GM12872 (cell line): ENCODE results near the gene RAD51AP1.

Experiments used
- TF ChIP-seq, protein P1 (sequence below): IDR thresholded peaks from 3 replicates; pipeline ENCODE4 v1.5.1; 2011; ENCODE audit warnings: low read depth, mild to moderate bottlenecking, low read length, moderate library complexity; ENCODE audit not compliant: insufficient read depth

The RAD51AP1 gene

DNA sequence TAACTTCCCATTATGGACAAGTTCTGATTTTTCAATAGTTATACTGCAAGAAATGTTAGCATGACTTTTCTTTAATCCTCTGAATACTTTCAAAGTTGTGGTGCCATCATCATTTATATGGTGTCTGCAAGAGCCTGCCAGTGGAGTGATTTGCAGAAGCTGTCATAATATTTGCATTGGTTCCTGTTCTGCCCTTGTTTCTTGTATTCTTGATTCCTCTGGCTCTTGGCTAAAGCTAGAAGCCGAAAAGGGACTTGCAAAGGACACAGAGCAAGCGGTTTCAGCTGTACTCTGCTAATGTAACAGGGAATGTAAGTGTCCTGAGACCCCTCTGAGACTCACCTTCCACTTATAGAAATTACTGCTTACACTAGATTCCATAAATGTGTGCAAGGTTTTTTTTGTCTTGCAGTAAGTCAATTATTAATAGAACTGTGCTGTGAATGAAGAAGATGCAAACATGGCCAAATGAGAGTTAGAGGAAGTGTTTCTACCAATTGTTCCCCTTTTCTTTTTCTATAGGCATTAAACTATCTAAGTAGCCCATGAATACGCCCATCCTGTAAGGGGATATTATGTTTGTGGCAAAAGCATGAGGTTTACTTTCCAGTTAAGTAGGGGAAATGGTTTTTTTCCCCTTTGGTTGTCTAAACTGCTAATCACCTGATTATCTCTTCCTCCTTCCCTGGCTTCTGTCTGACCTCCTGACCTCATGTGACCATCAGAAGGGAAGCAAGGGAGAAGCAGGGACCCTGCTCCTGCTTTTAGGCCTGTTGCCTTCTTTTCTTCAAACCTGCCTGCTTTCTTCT, 28.6 kb downstream of the RAD51AP1 start:
- TF ChIP-seq, protein P1, sequence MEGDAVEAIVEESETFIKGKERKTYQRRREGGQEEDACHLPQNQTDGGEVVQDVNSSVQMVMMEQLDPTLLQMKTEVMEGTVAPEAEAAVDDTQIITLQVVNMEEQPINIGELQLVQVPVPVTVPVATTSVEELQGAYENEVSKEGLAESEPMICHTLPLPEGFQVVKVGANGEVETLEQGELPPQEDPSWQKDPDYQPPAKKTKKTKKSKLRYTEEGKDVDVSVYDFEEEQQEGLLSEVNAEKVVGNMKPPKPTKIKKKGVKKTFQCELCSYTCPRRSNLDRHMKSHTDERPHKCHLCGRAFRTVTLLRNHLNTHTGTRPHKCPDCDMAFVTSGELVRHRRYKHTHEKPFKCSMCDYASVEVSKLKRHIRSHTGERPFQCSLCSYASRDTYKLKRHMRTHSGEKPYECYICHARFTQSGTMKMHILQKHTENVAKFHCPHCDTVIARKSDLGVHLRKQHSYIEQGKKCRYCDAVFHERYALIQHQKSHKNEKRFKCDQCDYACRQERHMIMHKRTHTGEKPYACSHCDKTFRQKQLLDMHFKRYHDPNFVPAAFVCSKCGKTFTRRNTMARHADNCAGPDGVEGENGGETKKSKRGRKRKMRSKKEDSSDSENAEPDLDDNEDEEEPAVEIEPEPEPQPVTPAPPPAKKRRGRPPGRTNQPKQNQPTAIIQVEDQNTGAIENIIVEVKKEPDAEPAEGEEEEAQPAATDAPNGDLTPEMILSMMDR, result no peak

DNA sequence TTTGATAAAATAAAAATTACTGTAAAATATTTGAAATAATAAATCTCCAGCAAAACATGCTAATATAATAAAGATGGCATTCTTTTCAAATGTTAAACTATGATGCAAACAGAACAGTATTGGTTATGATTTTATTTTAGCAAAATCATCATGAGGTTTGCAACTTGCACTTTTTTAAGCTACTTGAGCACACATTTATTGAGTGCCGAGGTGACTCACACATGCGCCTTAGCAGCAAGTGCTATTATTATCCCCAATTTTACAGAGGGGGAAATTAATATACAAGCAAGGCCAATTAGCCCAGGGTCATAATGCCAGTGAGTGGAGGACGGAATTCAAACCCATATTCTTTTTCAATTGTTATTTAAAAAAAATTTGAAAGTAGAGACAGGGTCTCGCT, 30.6 kb downstream of the RAD51AP1 start:
- TF ChIP-seq, protein P1, result no peak

DNA sequence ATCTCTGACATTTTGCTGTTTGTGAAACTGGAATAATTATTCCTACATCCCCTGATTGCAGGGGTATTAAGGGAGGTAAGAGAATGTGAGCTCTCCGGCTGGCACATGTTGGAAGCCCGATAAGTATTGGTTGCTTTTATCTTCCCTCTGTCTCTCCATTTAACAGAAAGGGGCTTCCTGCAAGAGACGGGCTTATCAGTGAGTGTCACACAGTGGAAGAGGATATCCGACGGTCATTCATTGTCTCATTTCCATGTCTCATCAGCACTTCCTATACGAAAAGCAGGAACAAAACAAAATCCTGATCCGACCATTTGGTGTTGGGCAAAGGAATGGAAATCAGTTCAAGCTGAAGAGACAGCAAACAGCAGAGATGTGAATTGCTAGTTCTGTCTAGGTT, 34.0 kb downstream of the RAD51AP1 start:
- TF ChIP-seq, protein P1, result no peak

DNA sequence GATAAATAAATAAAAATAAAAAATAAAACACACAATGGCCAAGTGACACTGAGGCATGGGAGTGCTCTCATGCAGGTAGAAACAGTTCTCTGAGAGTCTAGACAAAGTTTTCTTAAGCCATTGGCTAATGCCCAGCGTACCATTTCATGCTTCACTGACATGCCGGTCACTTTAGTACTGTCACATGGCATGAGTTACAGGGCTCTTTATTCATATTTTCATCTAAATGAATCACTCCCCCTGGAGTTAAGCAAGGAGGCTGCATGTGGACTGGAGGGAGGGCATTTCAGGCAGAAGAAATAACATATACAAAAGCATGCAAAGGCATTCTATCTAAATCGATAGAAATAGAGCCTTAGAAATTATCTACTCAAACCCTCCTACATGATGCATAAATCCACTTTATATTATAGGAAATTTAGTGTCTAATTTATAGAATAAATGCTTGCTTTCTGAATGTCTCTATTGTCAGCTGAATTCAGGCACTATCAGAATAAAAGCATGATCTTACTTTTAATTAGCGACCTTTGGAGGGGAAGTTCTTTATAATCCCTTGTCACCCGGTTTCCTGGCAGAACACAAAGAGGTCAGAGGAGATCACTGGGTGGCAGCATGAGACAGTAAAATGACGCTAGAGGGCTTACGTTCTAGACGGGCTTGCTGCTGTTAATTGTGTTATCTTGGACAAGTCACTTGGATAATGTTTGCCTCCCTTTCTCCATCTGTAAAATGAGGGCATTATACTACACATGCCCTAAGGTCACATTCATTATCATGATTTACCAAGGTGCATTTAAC, 40.8 kb downstream of the RAD51AP1 start:
- TF ChIP-seq, protein P1, result peak; percentile 39; the same call in 1 of the 3 replicates

DNA sequence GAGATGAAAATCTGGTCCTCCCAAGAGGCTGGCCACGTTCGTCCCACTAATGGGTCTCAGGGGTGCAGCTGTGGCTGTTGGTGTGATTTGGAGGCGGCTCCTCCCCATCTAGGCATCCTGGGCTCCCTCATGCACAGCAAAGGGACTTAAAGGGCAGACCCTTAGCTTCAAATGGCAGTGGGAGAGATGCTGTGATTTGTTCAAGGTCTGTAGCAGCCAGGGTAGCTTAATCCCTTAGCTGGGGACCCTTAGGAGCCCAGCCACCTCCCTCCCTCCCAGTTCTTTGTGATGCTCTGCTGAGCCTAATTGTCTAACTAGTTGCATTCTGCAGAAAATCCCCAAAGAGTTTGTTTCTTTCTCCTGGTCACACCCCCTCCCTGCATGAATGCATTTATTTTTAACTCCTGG, 41.6 kb downstream of the RAD51AP1 start:
- TF ChIP-seq, protein P1, result no peak

DNA sequence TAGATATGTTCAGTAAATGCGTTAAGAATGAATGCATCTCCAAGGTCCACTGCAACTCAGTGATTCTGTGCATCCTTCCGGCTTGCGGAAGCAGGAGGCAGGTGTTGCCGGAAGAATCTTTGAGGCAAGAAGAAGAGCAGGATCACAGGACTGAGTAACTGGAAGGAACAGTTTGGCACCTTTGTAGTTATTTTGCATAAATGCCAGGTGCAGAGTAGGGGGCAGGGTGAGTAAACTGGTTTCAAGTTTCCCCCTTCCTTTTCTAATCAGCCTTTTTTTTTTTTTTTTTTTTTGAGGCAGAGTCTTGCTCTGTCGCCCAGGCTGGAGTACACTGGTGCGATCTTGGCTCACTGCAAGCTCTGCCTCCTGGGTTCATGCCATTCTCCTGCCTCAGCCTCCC, 45.6 kb downstream of the RAD51AP1 start:
- TF ChIP-seq, protein P1, result no peak

DNA sequence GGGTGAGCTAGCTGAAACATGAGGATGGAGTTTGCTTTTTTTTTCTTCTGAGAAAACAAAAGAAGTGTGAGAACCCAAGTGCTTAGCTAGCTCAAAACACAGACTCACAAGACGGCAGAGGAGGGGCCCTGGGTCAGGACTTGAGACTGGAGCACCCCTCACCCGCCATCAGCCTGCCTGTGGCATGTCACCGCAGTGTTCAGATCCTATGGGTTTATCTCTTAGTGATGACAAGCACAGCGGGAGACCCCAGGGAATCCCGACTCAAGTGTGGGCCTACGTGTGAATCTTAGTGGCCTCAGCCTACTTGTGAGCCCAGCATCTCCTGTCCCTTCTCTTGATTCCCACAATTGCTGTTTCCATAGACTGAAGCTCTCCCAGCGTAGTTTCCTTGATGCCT, 46.2 kb downstream of the RAD51AP1 start:
- TF ChIP-seq, protein P1, result no peak
